Esophagus squamous epithelium (tissue), 4 donors: ENCODE measurements around the gene PLEKHM3.

Experiments used
- CTCF ChIP-seq, 6 experiments: fragments of 450-650 bp in 4 of 6; fragments of 200-600 bp in 2 of 6; sonication (generic) in 2 of 6; IDR thresholded peaks; one replicate each; pipeline ENCODE4 v1.5.1; 2016 to 2019; ENCODE audit warnings: antibody characterized with exemption in 6 of 6, mild to moderate bottlenecking in 4 of 6, moderate library complexity in 4 of 6
- POLR2A ChIP-seq, 4 donors: fragments of 450-650 bp; IDR thresholded peaks; one replicate each; pipeline ENCODE4 v1.6.1; 2017; ENCODE audit warnings: antibody characterized with exemption in 4 of 4, mild to moderate bottlenecking in 4 of 4, moderate library complexity in 3 of 4

DNA sequence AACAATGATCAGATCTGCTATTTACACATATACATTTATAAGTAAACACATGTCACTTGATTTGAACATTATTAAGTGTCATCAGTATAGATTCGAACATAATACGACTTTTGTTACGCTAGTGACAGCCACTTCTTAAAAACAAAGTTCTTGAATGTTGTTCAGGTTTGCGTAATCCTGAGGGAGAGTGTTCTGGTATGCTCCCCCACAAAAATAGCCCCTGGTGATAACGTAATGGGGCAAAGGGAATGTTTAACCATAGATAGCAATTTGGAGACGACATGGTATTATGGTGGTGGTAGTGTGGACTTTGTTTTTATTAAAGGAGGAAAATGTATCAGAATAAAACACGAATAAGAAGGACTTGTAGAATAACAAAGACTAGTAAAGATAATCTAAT, 90.6 kb downstream of the PLEKHM3 start:
- no peak for TF ChIP-seq CTCF (IDR thresholded peaks at IDR 0.05)
- TF ChIP-seq POLR2A (IDR thresholded peaks at IDR 0.05): no peak
